ENCODE results near the gene AKR7A2. TPM values are rescaled to one million over a fixed set of nuclear protein-coding genes. Genes with fewer than 3 reads are reported as not detected.
"Not testable (repeated sequence)": the region's sequence is repeated elsewhere in the genome, so short reads cannot be mapped to it uniquely, and the experiment has no call there.

Gene AKR7A2
- total and polyA plus RNA-seq, 8 donors, result 18.7 to 108 (median 48.6) TPM; not detected in 1

- intact Hi-C loops (cut with DNase I; ENCODE audit: low total_unique reads); H3K4me3 ChIP-seq; H3K9me3 ChIP-seq: not testable (repeated sequence)
- DNase-seq, result peak; percentile 26 to 65
- Histone ChIP-seq H3K4me1 (peaks cover 9 to 35% (median 23%) of the 10 kb centered on the region in 4 donors), H3K36me3 (peaks cover 11 to 37% (median 23%) of the 10 kb centered on the region in 4 donors), H3K27me3 (peaks cover 0 to 11% (median 0%) of the 10 kb centered on the region in 3 donors), H3K27ac (peak overlapping the region; percentile 69 to 86 (median 76))
- 38 to 76% (median 47%) methylated on average over 5 to 6 of the region's 6 CpGs; no CpG with 5 or more reads in 1 of the 5 donors for WGBS, 5 donors
- TF ChIP-seq POLR2AphosphoS5 (IDR thresholded peaks at IDR 0.05), result peak in 1 of 3 donors; percentile 10
These were observed 41.6 kb downstream of the AKR7A2 start for GRCh38 chr1:19270343-19270730.

- WGBS, 5 donors, result 56 to 71% (median 57%) methylated on average over 7 to 9 of the region's 9 CpGs
- Histone ChIP-seq H3K27ac (peak overlapping the region; percentile 69 to 86 (median 76)), H3K27me3 (peaks cover 0 to 11% (median 0%) of the 10 kb centered on the region in 3 donors), H3K4me1 (peaks cover 9 to 35% (median 23%) of the 10 kb centered on the region in 4 donors), H3K36me3 (peaks cover 11 to 41% (median 23%) of the 10 kb centered on the region in 4 donors)
- H3K4me3 ChIP-seq; intact Hi-C loops (cut with DNase I; ENCODE audit: low total_unique reads); DNase-seq; H3K9me3 ChIP-seq: not testable (repeated sequence)
These were observed 42.3 kb downstream of the AKR7A2 start for GRCh38 chr1:19269427-19270342.

- Histone ChIP-seq H3K27me3 (peaks cover 0 to under 1% (median 0%) of the 10 kb centered on the region in 3 donors), H3K4me1 (peaks cover 4 to 28% (median 18%) of the 10 kb centered on the region in 4 donors), H3K9me3 (no peaks in the 10 kb centered on the region), H3K27ac (peak overlapping the region in 3 of 5 donors; percentile 26 to 86 (median 73)), H3K4me3 (no peak overlapping the region), H3K36me3 (peaks cover 11 to 41% (median 23%) of the 10 kb centered on the region in 4 donors)
- 82 to 93% (median 85%) methylated on average over 11 of the region's 11 CpGs for WGBS, 5 donors
- no peak for DNase-seq
- no peak for TF ChIP-seq POLR2A (IDR thresholded peaks at IDR 0.05)
- TF ChIP-seq EP300 (IDR thresholded peaks at IDR 0.05), result no peak
- TF ChIP-seq CTCF (IDR thresholded peaks at IDR 0.05), result no peak
- no peak for TF ChIP-seq POLR2AphosphoS5 (IDR thresholded peaks at IDR 0.05)
- intact Hi-C loops (cut with DNase I; ENCODE audit: low total_unique reads), result no loop called here
These were observed 43.5 kb downstream of the AKR7A2 start for GRCh38 chr1:19268445-19268844.

- Histone ChIP-seq H3K36me3 (peaks cover 34 to 77% (median 48%) of the 10 kb centered on the region in 4 donors), H3K4me3 (no peak overlapping the region), H3K27ac (no peak overlapping the region), H3K4me1 (peaks cover 0 to 9% (median 2%) of the 10 kb centered on the region in 4 donors), H3K27me3 (no peaks in the 10 kb centered on the region), H3K9me3 (no peaks in the 10 kb centered on the region)
- no peak for TF ChIP-seq CTCF (IDR thresholded peaks at IDR 0.05)
- no peak for TF ChIP-seq POLR2AphosphoS5 (IDR thresholded peaks at IDR 0.05)
- no peak for TF ChIP-seq EP300 (IDR thresholded peaks at IDR 0.05)
- no peak for TF ChIP-seq POLR2A (IDR thresholded peaks at IDR 0.05)
- 80 to 93% (median 90%) methylated on average over 5 of the region's 5 CpGs for WGBS, 5 donors
- no peak for DNase-seq
- intact Hi-C loops (cut with DNase I; ENCODE audit: low total_unique reads), result no loop called here
These were observed 49.2 kb downstream of the AKR7A2 start for GRCh38 chr1:19262744-19263143.

GRCh38 chr1:19262047-19262446, 49.9 kb downstream of the AKR7A2 start:
- no peak for DNase-seq
- TF ChIP-seq EP300 (IDR thresholded peaks at IDR 0.05), result no peak
- TF ChIP-seq POLR2AphosphoS5 (IDR thresholded peaks at IDR 0.05), result no peak
- TF ChIP-seq CTCF (IDR thresholded peaks at IDR 0.05), result no peak
- no peak for TF ChIP-seq POLR2A (IDR thresholded peaks at IDR 0.05)
- intact Hi-C loops (cut with DNase I; ENCODE audit: low total_unique reads), result no loop called here
- WGBS, 5 donors, result 74 to 84% (median 84%) methylated on average over 5 of the region's 5 CpGs
- H3K27me3 ChIP-seq, result no peaks in the 10 kb centered on the region
- no peak overlapping the region for H3K27ac ChIP-seq
- H3K36me3 ChIP-seq, result peaks cover 41 to 81% (median 54%) of the 10 kb centered on the region in 4 donors
- peaks cover 0 to 9% (median 2%) of the 10 kb centered on the region in 4 donors for H3K4me1 ChIP-seq
- no peaks in the 10 kb centered on the region for H3K9me3 ChIP-seq
- H3K4me3 ChIP-seq, result no peak overlapping the region
